Gastroesophageal sphincter (tissue), 3 donors: ENCODE results near the gene ATP5MC3.

Experiments
- EP300 ChIP-seq: sonication (generic); formaldehyde crosslinking; IDR thresholded peaks from one replicate; pipeline ENCODE4 v1.6.1; 2017; ENCODE audit warnings: antibody characterized with exemption, mild to moderate bottlenecking
- POLR2A ChIP-seq, 2 donors: fragments of 450-650 bp; IDR thresholded peaks; one replicate each; pipeline ENCODE4 v1.6.1; 2017; ENCODE audit warnings: antibody characterized with exemption in 2 of 2, mild to moderate bottlenecking in 2 of 2, moderate library complexity in 1 of 2
- POLR2AphosphoS5 ChIP-seq: sonication (generic); formaldehyde crosslinking; IDR thresholded peaks from one replicate; pipeline ENCODE4 v1.6.1; 2017; ENCODE audit warnings: antibody characterized with exemption
- TF ChIP-seq, protein P1 (sequence below), 4 experiments: fragments of 200-600 bp in 2 of 4; fragments of 450-650 bp in 2 of 4; sonication (generic) in 1 of 4; IDR thresholded peaks; one replicate each; pipeline ENCODE4 v1.5.1; 2017 to 2019; ENCODE audit warnings: antibody characterized with exemption in 4 of 4, mild to moderate bottlenecking in 2 of 4, moderate library complexity in 2 of 4

- TF ChIP-seq, protein P1, sequence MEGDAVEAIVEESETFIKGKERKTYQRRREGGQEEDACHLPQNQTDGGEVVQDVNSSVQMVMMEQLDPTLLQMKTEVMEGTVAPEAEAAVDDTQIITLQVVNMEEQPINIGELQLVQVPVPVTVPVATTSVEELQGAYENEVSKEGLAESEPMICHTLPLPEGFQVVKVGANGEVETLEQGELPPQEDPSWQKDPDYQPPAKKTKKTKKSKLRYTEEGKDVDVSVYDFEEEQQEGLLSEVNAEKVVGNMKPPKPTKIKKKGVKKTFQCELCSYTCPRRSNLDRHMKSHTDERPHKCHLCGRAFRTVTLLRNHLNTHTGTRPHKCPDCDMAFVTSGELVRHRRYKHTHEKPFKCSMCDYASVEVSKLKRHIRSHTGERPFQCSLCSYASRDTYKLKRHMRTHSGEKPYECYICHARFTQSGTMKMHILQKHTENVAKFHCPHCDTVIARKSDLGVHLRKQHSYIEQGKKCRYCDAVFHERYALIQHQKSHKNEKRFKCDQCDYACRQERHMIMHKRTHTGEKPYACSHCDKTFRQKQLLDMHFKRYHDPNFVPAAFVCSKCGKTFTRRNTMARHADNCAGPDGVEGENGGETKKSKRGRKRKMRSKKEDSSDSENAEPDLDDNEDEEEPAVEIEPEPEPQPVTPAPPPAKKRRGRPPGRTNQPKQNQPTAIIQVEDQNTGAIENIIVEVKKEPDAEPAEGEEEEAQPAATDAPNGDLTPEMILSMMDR (IDR thresholded peaks at IDR 0.05): no peak
- TF ChIP-seq POLR2A (IDR thresholded peaks at IDR 0.05) (no peak), POLR2AphosphoS5 (no peak), EP300 (no peak)
Measured at GRCh38 chr2:175175896-175176295, 5.6 kb downstream of the ATP5MC3 start.
